Nucleus accumbens (tissue), 56 donors: ENCODE data around the gene BUD31.
A peak's percentile ranks its signal among the peaks of the same experiment; 100 is the strongest.
"Not testable (repeated sequence)": the region's sequence is repeated elsewhere in the genome, so short reads cannot be mapped to it uniquely, and the experiment has no call there.

Source experiments
- DNase-seq, 56 donors: peaks; one replicate each; lab custom pipeline; 2025; lab: John Stamatoyannopoulos, UW

BUD31 gene

GRCh38 chr7:99380032-99380822 is 28.5 kb upstream of the BUD31 start:
- peak in 43 of 56 donors; percentile 4 to 82 (median 45) for DNase-seq

GRCh38 chr7:99380823-99381663 is 27.7 kb upstream of the BUD31 start:
- peak in 13 of 56 donors; percentile 10 to 47 (median 32) for DNase-seq

DNA sequence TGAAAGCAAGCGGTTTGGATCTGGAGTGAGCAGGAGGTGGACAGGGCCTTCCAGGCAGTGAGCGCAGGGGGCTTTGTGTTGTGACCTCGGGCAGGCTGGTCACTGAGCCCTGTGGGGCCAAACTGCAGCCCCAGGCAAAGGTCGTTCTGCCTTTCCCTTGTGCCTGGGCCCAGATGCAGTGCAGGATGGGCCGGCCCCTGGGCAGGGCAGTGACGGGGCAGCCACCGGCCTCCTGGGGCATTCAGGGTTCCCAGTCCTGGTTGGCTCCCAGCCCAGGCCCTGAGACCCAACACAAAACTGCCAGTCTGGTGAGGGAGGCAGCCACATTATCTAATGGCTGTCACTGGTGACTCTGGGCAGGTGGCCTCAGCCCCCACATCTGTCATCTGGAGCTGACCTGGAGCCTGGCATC is 27.1 kb upstream of the BUD31 start:
- no peak for DNase-seq

DNA sequence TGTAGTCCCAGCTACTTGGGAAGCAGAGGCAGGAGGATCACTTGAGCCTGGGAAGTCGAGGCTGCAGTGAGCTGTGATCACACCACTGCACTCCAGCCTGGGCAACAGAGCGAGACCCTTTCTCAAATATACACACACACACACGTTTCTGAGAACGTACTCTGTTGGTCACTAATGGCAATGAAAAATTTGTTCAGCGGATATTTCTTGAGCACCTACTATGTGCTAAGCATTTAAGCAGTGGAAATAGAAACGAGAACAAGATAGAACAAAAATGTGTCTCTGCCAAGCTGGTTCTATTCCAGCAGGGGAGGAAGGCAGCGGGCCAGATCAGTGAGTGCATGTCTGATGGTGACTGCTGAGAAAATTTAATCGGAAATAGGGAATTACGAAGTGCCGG is 25.6 kb upstream of the BUD31 start:
- no peak for DNase-seq

DNA sequence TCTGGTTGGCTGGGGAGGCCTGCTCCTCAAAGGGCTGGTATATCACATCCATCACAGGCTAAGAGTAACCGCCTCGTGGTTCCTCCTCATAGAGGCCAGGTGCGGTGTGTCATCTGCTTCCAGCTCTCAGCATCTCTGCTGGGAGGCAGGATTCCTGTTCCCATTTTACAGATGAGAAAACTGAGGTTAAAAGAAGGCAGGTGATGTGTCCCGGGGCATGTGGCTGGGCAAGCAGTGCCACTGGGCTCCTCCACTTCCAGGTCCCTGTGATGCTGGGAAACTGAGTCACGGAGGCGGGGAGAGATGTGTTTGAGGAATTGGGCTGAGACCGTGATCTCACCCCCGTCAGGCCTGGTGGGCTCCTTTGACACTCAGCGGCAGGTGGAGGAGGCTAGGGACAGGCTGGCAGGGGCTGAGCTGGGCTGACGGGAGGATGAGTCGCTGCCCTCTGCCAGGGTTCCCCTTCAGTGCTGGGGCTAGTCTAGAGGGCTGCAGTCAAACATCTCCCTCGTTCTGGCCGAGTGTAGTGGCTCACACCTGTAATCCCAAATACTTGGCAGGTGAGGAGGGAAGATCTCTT is 24.9 kb upstream of the BUD31 start:
- no peak for DNase-seq

- no peak for DNase-seq
Observed at GRCh38 chr7:99384523-99384922, 24.2 kb upstream of the BUD31 start.

GRCh38 chr7:99385564-99385963 is 23.2 kb upstream of the BUD31 start:
- no peak for DNase-seq

DNA sequence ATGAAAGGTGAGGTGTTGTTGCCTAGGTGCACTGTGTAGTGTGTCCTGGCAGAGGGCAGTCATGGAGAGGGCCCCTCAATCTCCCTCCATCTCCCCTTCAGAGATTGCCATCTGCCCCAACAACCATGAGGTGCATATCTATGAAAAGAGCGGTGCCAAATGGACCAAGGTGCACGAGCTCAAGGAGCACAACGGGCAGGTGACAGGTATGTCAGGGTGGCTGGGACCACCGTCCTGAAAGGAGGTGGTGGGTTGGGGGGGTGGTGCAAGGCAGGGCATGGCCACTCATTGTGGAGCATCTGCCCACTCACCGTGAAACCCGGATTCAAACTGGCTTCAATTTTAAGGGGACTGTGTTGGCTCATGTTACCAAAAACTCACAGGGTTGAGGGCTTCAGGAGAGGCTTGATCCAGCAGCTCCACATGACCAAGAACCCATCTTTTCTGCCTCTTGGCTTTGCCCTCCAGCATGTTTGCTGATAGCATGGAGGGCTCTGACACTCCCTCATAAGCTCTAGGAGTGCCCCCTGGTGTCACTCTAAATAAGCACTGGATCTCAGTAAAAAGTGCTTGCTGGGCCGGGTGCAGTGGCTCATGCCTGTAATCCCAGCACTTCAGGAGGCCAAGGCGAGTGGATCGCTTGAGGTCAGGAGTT is 22.1 kb upstream of the BUD31 start:
- no peak for DNase-seq

- DNase-seq, result not testable (repeated sequence)
Observed at GRCh38 chr7:99387239-99387635, 21.5 kb upstream of the BUD31 start.

GRCh38 chr7:99387912-99388311 is 20.9 kb upstream of the BUD31 start:
- no peak for DNase-seq

DNA sequence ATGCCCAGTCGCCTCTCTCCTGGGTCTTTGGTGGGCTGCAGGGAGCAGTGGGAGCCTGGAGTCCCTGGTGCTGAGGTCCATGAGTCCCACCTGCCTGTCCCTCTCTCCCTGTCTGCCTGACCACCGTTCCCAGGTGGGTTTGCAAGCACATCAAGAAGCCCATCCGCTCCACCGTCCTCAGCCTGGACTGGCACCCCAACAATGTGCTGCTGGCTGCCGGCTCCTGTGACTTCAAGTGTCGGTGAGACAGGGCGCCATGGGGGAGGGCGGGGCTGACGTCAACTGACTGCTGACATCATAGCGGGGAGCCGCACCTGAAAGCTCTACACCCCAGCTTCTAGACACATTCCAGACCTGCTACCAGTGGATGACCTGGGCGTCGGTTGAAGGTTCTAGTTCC is 19.0 kb upstream of the BUD31 start:
- no peak for DNase-seq

DNA sequence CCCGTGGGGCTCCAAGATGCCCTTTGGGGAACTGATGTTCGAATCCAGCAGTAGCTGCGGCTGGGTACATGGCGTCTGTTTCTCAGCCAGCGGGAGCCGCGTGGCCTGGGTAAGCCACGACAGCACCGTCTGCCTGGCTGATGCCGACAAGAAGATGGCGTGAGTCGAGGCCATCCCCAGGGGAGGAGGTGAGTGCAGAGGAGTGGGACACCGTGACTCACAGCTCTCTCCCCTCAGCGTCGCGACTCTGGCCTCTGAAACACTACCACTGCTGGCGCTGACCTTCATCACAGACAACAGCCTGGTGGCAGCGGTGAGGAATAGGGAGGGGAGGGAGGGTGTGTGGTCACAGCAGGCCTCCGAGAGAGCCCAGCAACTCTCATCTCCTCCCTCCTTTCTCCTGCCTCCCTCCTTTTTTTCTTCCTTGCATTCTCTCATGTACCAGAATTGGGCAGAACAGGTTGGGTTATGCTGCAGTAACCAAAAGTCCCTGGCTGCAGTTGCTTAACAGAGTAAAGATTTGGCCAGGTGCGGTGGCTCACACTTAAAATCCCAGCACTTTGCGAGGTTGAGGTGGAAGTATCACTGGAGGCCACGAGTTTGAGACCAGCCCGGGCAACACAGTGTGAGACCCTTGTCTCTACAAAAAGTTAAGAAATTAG is 17.7 kb upstream of the BUD31 start:
- DNase-seq, result no peak

GRCh38 chr7:99392046-99392445 is 16.7 kb upstream of the BUD31 start:
- no peak for DNase-seq

DNA sequence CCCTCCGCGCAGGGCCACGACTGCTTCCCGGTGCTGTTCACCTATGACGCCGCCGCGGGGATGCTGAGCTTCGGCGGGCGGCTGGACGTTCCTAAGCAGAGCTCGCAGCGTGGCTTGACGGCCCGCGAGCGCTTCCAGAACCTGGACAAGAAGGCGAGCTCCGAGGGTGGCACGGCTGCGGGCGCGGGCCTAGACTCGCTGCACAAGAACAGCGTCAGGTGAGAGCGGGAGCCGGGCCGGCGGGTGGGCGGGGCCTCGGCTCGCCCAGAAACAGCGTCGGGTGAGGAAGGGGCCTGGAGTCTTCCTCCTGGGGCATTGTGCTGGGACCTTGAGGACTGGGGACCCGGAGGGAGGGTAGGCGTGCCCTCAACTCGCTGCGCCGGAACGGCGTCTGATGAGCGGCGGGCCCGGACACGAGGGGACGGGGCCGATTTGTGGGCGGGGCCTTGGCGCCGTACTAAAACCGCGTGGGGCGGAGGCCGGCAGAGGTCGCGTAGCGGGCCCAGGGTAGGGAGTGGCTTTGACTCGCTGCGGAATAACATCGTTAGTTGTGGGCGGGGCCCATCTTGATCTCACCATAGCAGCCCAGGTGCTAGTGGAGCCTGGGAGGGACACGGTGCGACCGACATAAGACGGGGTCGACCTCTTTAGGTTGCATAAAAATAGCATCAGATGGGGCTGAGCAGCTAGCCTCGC is 16.0 kb upstream of the BUD31 start:
- DNase-seq, result peak in 48 of 56 donors; percentile 7 to 88 (median 48)

GRCh38 chr7:99393355-99394187 is 15.2 kb upstream of the BUD31 start:
- peak in 7 of 56 donors; percentile 36 to 69 (median 61) for DNase-seq

DNA sequence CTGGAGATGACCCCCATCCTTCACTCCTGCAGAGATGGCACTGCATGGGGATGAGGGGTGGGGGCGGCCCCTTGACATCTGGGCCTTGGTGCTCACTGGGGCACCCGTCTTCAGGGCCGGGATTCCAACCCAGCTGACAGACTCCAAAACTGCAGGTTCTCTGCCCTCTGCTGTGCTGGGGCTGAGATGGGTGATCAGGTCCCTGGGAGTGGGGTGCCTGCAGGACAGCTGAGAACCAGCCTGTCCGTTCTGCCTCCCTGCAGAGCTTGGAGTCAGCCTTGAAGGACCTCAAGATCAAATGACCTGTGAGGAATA is 14.6 kb upstream of the BUD31 start:
- no peak for DNase-seq

DNA sequence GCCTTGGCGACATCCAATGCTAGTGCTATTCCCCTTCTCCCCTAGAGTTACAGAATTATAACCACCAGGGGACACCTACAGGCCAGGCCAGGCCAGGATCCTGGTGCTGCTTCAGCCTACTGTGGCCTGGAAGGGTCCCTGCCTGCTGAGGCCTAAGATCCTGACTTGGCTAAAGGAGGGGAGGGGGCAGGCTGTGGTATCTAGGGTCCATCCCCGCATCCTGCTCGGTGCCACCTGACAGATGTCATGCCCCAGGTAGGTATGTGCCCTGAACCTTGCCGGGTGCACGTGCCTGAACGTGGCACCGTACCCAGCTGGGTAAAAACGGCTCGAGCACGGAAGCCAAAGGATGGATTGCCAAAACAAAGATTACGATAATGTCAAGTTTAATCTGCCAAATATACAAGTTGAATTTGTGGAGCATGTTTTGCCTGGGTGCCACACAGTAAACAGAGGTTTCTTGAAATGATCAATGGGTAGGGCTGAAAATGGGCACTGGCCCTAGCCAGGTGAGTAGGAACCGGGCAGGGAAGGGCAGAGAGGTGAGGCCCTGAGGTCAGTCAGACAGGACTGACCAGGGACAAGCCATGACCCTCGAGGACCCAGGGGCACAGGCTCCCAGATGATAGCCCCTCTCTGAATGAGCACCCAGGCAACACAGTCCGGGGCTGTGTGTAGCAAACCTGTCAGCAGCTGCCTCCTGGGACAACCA is 13.0 kb upstream of the BUD31 start:
- no peak for DNase-seq
